ENCODE results near the gene PTPRU.

DNA sequence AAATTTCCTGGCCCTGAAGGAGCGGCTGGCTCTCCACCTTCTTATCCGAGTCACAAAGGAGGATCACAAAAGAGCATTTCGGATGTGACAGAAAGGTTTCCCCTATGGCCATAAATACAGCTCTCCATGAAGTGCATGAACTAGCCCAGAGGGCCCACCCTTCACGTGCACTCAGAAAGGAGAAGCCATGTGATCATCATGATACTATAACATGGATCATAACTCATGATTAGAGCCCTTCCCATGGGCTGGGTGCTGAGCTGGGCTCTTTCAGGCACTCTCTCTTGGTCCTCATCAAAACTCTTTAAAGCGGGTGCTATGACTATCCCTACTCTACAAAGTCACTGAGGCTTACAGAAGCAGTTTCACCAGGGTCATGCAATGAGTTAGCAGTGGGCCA lies 135.0 kb downstream of the PTPRU start:
- TF ChIP-seq, protein P1, sequence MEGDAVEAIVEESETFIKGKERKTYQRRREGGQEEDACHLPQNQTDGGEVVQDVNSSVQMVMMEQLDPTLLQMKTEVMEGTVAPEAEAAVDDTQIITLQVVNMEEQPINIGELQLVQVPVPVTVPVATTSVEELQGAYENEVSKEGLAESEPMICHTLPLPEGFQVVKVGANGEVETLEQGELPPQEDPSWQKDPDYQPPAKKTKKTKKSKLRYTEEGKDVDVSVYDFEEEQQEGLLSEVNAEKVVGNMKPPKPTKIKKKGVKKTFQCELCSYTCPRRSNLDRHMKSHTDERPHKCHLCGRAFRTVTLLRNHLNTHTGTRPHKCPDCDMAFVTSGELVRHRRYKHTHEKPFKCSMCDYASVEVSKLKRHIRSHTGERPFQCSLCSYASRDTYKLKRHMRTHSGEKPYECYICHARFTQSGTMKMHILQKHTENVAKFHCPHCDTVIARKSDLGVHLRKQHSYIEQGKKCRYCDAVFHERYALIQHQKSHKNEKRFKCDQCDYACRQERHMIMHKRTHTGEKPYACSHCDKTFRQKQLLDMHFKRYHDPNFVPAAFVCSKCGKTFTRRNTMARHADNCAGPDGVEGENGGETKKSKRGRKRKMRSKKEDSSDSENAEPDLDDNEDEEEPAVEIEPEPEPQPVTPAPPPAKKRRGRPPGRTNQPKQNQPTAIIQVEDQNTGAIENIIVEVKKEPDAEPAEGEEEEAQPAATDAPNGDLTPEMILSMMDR (IDR thresholded peaks at IDR 0.05 in 2 of 3, conservative IDR thresholded peaks at IDR 0.05 in 1 of 3; ENCODE audit: borderline replicate concordance in 1 of 3, insufficient read depth in 1 of 3, low read depth in 2 of 3, low read length in 2 of 3) = no peak
- TF ChIP-seq, protein P2, sequence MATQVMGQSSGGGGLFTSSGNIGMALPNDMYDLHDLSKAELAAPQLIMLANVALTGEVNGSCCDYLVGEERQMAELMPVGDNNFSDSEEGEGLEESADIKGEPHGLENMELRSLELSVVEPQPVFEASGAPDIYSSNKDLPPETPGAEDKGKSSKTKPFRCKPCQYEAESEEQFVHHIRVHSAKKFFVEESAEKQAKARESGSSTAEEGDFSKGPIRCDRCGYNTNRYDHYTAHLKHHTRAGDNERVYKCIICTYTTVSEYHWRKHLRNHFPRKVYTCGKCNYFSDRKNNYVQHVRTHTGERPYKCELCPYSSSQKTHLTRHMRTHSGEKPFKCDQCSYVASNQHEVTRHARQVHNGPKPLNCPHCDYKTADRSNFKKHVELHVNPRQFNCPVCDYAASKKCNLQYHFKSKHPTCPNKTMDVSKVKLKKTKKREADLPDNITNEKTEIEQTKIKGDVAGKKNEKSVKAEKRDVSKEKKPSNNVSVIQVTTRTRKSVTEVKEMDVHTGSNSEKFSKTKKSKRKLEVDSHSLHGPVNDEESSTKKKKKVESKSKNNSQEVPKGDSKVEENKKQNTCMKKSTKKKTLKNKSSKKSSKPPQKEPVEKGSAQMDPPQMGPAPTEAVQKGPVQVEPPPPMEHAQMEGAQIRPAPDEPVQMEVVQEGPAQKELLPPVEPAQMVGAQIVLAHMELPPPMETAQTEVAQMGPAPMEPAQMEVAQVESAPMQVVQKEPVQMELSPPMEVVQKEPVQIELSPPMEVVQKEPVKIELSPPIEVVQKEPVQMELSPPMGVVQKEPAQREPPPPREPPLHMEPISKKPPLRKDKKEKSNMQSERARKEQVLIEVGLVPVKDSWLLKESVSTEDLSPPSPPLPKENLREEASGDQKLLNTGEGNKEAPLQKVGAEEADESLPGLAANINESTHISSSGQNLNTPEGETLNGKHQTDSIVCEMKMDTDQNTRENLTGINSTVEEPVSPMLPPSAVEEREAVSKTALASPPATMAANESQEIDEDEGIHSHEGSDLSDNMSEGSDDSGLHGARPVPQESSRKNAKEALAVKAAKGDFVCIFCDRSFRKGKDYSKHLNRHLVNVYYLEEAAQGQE (IDR thresholded peaks at IDR 0.05; ENCODE audit: low read depth) = no peak
- TF ChIP-seq EZH2phosphoT487 (IDR thresholded peaks at IDR 0.05; ENCODE audit: borderline replicate concordance) = no peak
- TF ChIP-seq SIN3A (IDR thresholded peaks at IDR 0.05; ENCODE audit: low read depth) = no peak
- no peak for TF ChIP-seq POLR2AphosphoS5 (IDR thresholded peaks at IDR 0.05; ENCODE audit: low read depth, low read length)
- no peak for TF ChIP-seq SRF (IDR thresholded peaks at IDR 0.05; ENCODE audit: low read depth)
